Measurements from ENCODE around the gene MGAT4A. TPM values are rescaled to one million over a fixed set of nuclear protein-coding genes. Genes with fewer than 3 reads are reported as not detected.

Gene MGAT4A
- total and polyA plus RNA-seq, 9 of the 15 experiments (the other 6 are each of a cell fraction or from before 2014, with no cell fraction given): 0.03 to 0.53 (median 0.18) TPM; not detected in 2

GRCh38 chr2:98669675-98670074 is 61.3 kb downstream of the MGAT4A start:
- no peaks in the 10 kb centered on the region for H4K20me1 ChIP-seq (replicated peaks; ENCODE audit: control insufficient read depth, insufficient read depth, low read length)
- no TSS peak for BruUV-seq (replicated peaks)
- no peaks in the 10 kb centered on the region for H3K4me1 ChIP-seq (replicated peaks in 1 of 2; ENCODE audit: control insufficient read depth in 2 of 2, insufficient read depth in 2 of 2, low read length in 2 of 2)
- no peak for DNase-seq (ENCODE audit: extremely low read depth in 1 of 4, low spot score in 3 of 4)
- H2AFZ ChIP-seq (ENCODE audit: low read depth, low read length): no peak overlapping the region
- H3K4me3 ChIP-seq: no peak overlapping the region
- H3K9me3 ChIP-seq (replicated peaks; ENCODE audit: control insufficient read depth, insufficient read depth, low read depth, low read length): no peaks in the 10 kb centered on the region
- no peak for ATAC-seq
- H3K27me3 ChIP-seq (ENCODE audit: control insufficient read depth in 2 of 2, insufficient read depth in 2 of 2, low read length in 2 of 2): peaks cover 0 to 3% of the 10 kb centered on the region in 2 experiments; a peak in 1 of 5 replicates
- in situ Hi-C loops (cut with MboI) (no loop called here), intact Hi-C loops (cut with micrococcal nuclease) (no loop called here)
- 0% methylated on average over 1 of the region's 1 CpG for WGBS (ENCODE audit: insufficient coverage, low coverage, missing lambda C conversion rate)
- no peaks in the 10 kb centered on the region for H3K79me2 ChIP-seq (ENCODE audit: control insufficient read depth, insufficient read depth, low read length)
- no peak overlapping the region for H3K9ac ChIP-seq (ENCODE audit: insufficient read depth in 1 of 2, low read depth in 2 of 2, low read length in 2 of 2)
- TF ChIP-seq NFIC (IDR thresholded peaks at IDR 0.05): no peak
- TF ChIP-seq, protein P1, sequence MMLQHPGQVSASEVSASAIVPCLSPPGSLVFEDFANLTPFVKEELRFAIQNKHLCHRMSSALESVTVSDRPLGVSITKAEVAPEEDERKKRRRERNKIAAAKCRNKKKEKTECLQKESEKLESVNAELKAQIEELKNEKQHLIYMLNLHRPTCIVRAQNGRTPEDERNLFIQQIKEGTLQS (IDR thresholded peaks at IDR 0.05): 0 out of 2 replicates have a peak, but pooled peaks have one; percentile 10
- TF ChIP-seq, protein P1 (CRISPR knock-in tag; conservative IDR thresholded peaks at IDR 0.05): no peak
- POLR2A ChIA-PET: no interaction called here
- CTCF ChIA-PET (ENCODE audit: low intra/inter-chr PET ratio): no interaction called here
- no peak overlapping the region for H3K27ac ChIP-seq (ENCODE audit: extremely low read depth, low read depth, low read length)
- H3K9me1 ChIP-seq (ENCODE audit: control insufficient read depth, insufficient read depth, low read length): no peaks in the 10 kb centered on the region
- no peaks in the 10 kb centered on the region for H3K36me3 ChIP-seq (ENCODE audit: control insufficient read depth, insufficient read depth, low read length)
- H3K4me2 ChIP-seq (ENCODE audit: insufficient read depth, low read length): no peak overlapping the region
- no peak for FAIRE-seq

- FAIRE-seq: no peak
- H3K9me1 ChIP-seq (ENCODE audit: control insufficient read depth, insufficient read depth, low read length): no peaks in the 10 kb centered on the region
- no peak overlapping the region for H2AFZ ChIP-seq (ENCODE audit: low read depth, low read length)
- H3K27ac ChIP-seq (ENCODE audit: extremely low read depth, low read depth, low read length): no peak overlapping the region
- H3K9ac ChIP-seq (ENCODE audit: insufficient read depth in 1 of 2, low read depth in 2 of 2, low read length in 2 of 2): no peak overlapping the region
- H3K9me3 ChIP-seq (replicated peaks; ENCODE audit: control insufficient read depth, insufficient read depth, low read depth, low read length): no peaks in the 10 kb centered on the region
- CTCF ChIA-PET (ENCODE audit: low intra/inter-chr PET ratio): no interaction called here
- no peaks in the 10 kb centered on the region for H4K20me1 ChIP-seq (replicated peaks; ENCODE audit: control insufficient read depth, insufficient read depth, low read length)
- no TSS peak for BruUV-seq (replicated peaks)
- intact Hi-C loops (cut with micrococcal nuclease) (no loop called here), in situ Hi-C loops (cut with MboI) (no loop called here)
- POLR2A ChIA-PET: no interaction called here
- H3K27me3 ChIP-seq (ENCODE audit: control insufficient read depth in 2 of 2, insufficient read depth in 2 of 2, low read length in 2 of 2): peaks cover 0 to 3% of the 10 kb centered on the region in 2 experiments; a peak in 1 of 5 replicates
- H3K79me2 ChIP-seq (ENCODE audit: control insufficient read depth, insufficient read depth, low read length): no peaks in the 10 kb centered on the region
- H3K4me3 ChIP-seq: no peak overlapping the region
- H3K36me3 ChIP-seq (ENCODE audit: control insufficient read depth, insufficient read depth, low read length): no peaks in the 10 kb centered on the region
- H3K4me1 ChIP-seq (replicated peaks in 1 of 2; ENCODE audit: control insufficient read depth in 2 of 2, insufficient read depth in 2 of 2, low read length in 2 of 2): no peaks in the 10 kb centered on the region; a peak in 2 of 5 replicates
- no peak for ATAC-seq
- H3K4me2 ChIP-seq (ENCODE audit: insufficient read depth, low read length): no peak overlapping the region
- no peak for DNase-seq (ENCODE audit: extremely low read depth in 1 of 4, low spot score in 3 of 4)
- 5% methylated on average over 3 of the region's 3 CpGs for WGBS (ENCODE audit: insufficient coverage, low coverage, missing lambda C conversion rate)
- TF ChIP-seq ZEB2 (IDR thresholded peaks at IDR 0.05) (no peak), ZNF24 (IDR thresholded peaks at IDR 0.05) (no peak), RBM25 (IDR thresholded peaks at IDR 0.05; ENCODE audit: low read depth, low read length, severe bottlenecking) (no peak), NKRF (IDR thresholded peaks at IDR 0.05; ENCODE audit: borderline replicate concordance) (no peak), ZSCAN29 (IDR thresholded peaks at IDR 0.05) (no peak), ZNF592 (IDR thresholded peaks at IDR 0.05) (no peak), ZNF232 (CRISPR knock-in tag; IDR thresholded peaks at IDR 0.05) (no peak), CCAR2 (IDR thresholded peaks at IDR 0.05; ENCODE audit: low read depth, low read length) (no peak)
These were observed 65.3 kb downstream of the MGAT4A start for GRCh38 chr2:98665677-98666076.

Data from K562 (cell line).